IMR-90 (cell line): ENCODE measurements around the gene MRPL44. TPM values are rescaled to one million over a fixed set of nuclear protein-coding genes. Genes with fewer than 3 reads are reported as not detected.

Experiments used
- ATAC-seq: fragments of 200-7000 bp; cut with Tn5 transposase; 2 replicates; pipeline ENCODE4 v1.9.1; 2020; ENCODE audit warnings: low read depth, mild to moderate bottlenecking, moderate library complexity
- Bru-seq: library from RNA; stranded (reverse); fragments of 400-500 nt; gene quantifications from one replicate; lab custom pipeline; 2021; lab: Mats Ljungman, UMichigan
- BruChase-seq, 2 experiments: library from RNA; stranded (reverse); fragments of 400-500 nt; gene quantifications; one replicate each; lab custom pipeline; 2021; lab: Mats Ljungman, UMichigan
- BruUV-seq: library from RNA; stranded (reverse); fragments of 400-500 nt; replicated peaks from 2 replicates; lab custom pipeline; 2021; lab: Mats Ljungman, UMichigan
- CTCF ChIA-PET: fragments of 300-600 bp; formaldehyde crosslinking; extraction: SDS; loops from one replicate; lab custom pipeline; 2021; ENCODE audit warnings: antibody characterized with exemption; lab: Yijun Ruan, JAX
- POLR2A ChIA-PET: fragments of 300-600 bp; sonication (Branson Sonifier 250); formaldehyde crosslinking; loops from one replicate; lab custom pipeline; 2022; ENCODE audit warnings: antibody characterized with exemption; ENCODE audit not compliant: unreplicated experiment; lab: Charles Lee
- DNase-seq: peaks from one replicate; pipeline ENCODE4 v3.0.0; 2013
- H2AFZ ChIP-seq: replicated peaks from 2 replicates; pipeline ENCODE3; 2013; ENCODE audit warnings: low read length, mild to moderate bottlenecking; ENCODE audit not compliant: poor library complexity
- H2AK5ac ChIP-seq: 2 replicates; pipeline ENCODE4 v1.6.1; 2013; ENCODE audit warnings: low read depth, low read length, inconsistent platforms
- H2AK9ac ChIP-seq: replicated peaks from 2 replicates; pipeline ENCODE3; 2013; ENCODE audit warnings: mild to moderate bottlenecking, low read depth, low read length, moderate library complexity; ENCODE audit not compliant: poor library complexity
- H2BK120ac ChIP-seq: 2 replicates; pipeline ENCODE4 v1.6.1; 2013; ENCODE audit warnings: low read depth, low read length, inconsistent platforms
- H2BK15ac ChIP-seq: 3 replicates; pipeline ENCODE4 v1.6.1; 2013; ENCODE audit warnings: low read depth, low read length, inconsistent platforms
- H2BK20ac ChIP-seq: 2 replicates; pipeline ENCODE4 v1.6.1; 2013; ENCODE audit warnings: low read depth, mild to moderate bottlenecking, inconsistent platforms, low read length, moderate library complexity
- H2BK5ac ChIP-seq: 2 replicates; pipeline ENCODE4 v1.6.1; 2013; ENCODE audit warnings: mild to moderate bottlenecking, low read depth, low read length, inconsistent platforms; ENCODE audit not compliant: poor library complexity, severe bottlenecking
- H3K14ac ChIP-seq: replicated peaks from 2 replicates; pipeline ENCODE4 v1.6.1; 2013; ENCODE audit warnings: low read depth, low read length, inconsistent platforms
- H3K18ac ChIP-seq: 2 replicates; pipeline ENCODE4 v1.6.1; 2013; ENCODE audit warnings: low read depth, low read length, control low read depth
- H3K23ac ChIP-seq: 2 replicates; pipeline ENCODE4 v1.6.1; 2013; ENCODE audit warnings: low read depth, low read length, inconsistent platforms
- H3K27ac ChIP-seq: 2 replicates; pipeline ENCODE4 v1.5.1; 2013; ENCODE audit warnings: mild to moderate bottlenecking, control low read depth, low read length; ENCODE audit not compliant: insufficient read depth
- H3K27me3 ChIP-seq: 2 replicates; pipeline ENCODE4 v1.6.1; 2013; ENCODE audit warnings: low read length; ENCODE audit not compliant: control insufficient read depth, insufficient read depth
- H3K36me3 ChIP-seq: 2 replicates; pipeline ENCODE4 v1.6.1; 2013; ENCODE audit warnings: low read length, mixed read lengths; ENCODE audit not compliant: control insufficient read depth, insufficient read depth
- H3K4ac ChIP-seq: 2 replicates; pipeline ENCODE4 v1.6.1; 2013; ENCODE audit warnings: low read depth, low read length, inconsistent platforms
- H3K4me1 ChIP-seq: 2 replicates; pipeline ENCODE4 v1.6.1; 2013; ENCODE audit warnings: low read length, mixed read lengths; ENCODE audit not compliant: control insufficient read depth, insufficient read depth
- H3K4me2 ChIP-seq: 2 replicates; pipeline ENCODE4 v1.6.1; 2013; ENCODE audit warnings: low read depth, mild to moderate bottlenecking, control low read depth, low read length, moderate library complexity
- H3K4me3 ChIP-seq: 2 replicates; pipeline ENCODE4 v1.5.1; 2013; ENCODE audit warnings: low read depth, mild to moderate bottlenecking, control low read depth, low read length, moderate library complexity; ENCODE audit not compliant: insufficient read depth
- H3K56ac ChIP-seq: 2 replicates; pipeline ENCODE4 v1.6.1; 2013; ENCODE audit warnings: low read length, inconsistent platforms; ENCODE audit not compliant: insufficient read depth; ENCODE audit errors: extremely low read depth
- H3K79me1 ChIP-seq, 2 experiments: 2 replicates each; pipeline ENCODE4 v1.6.1; 2013; ENCODE audit warnings: low read length in 2 of 2, inconsistent platforms in 1 of 2, low read depth in 1 of 2
- H3K9ac ChIP-seq: 2 replicates; pipeline ENCODE4 v1.6.1; 2013; ENCODE audit warnings: low read depth, low read length, control low read depth
- H3K9me1 ChIP-seq: 2 replicates; pipeline ENCODE4 v1.6.1; 2013; ENCODE audit warnings: low read length, inconsistent platforms; ENCODE audit not compliant: insufficient read depth
- H3K9me3 ChIP-seq: 2 replicates; pipeline ENCODE4 v1.6.1; 2013; ENCODE audit warnings: low read length; ENCODE audit not compliant: control insufficient read depth, insufficient read depth
- H4K20me1 ChIP-seq: 2 replicates; pipeline ENCODE4 v1.6.1; 2013; ENCODE audit warnings: low read length, inconsistent platforms; ENCODE audit not compliant: insufficient read depth
- H4K5ac ChIP-seq: 2 replicates; pipeline ENCODE4 v1.6.1; 2013; ENCODE audit warnings: mild to moderate bottlenecking, low read depth, low read length, control low read depth
- H4K8ac ChIP-seq, 2 experiments: 2 replicates each; pipeline ENCODE4 v1.6.1; 2013; ENCODE audit warnings: low read depth in 2 of 2, low read length in 2 of 2, control low read depth in 1 of 2, inconsistent platforms in 1 of 2
- H4K91ac ChIP-seq: 2 replicates; pipeline ENCODE4 v1.6.1; 2013; ENCODE audit warnings: low read depth, low read length, inconsistent platforms; ENCODE audit not compliant: insufficient read depth
- BHLHE40 ChIP-seq: fragments of 150-350 bp; IDR thresholded peaks from 2 replicates; pipeline ENCODE4 v1.6.1; 2016; ENCODE audit warnings: mild to moderate bottlenecking, low read depth, low read length
- CEBPB ChIP-seq: IDR thresholded peaks from 2 replicates; pipeline ENCODE4 v1.6.1; 2012; ENCODE audit warnings: low read depth, low read length, improper control_type of control experiment
- CHD1 ChIP-seq: IDR thresholded peaks from 2 replicates; pipeline ENCODE4 v1.6.1; 2012; ENCODE audit warnings: low read depth, low read length, improper control_type of control experiment
- FOS ChIP-seq: fragments of 150-350 bp; IDR thresholded peaks from 2 replicates; pipeline ENCODE4 v1.6.1; 2016; ENCODE audit warnings: low read depth, low read length
- MAFK ChIP-seq: IDR thresholded peaks from 2 replicates; pipeline ENCODE4 v1.6.1; 2012; ENCODE audit warnings: low read depth, low read length, improper control_type of control experiment
- MAZ ChIP-seq: IDR thresholded peaks from 2 replicates; pipeline ENCODE4 v1.6.1; 2012; ENCODE audit warnings: low read depth, mild to moderate bottlenecking, low read length, improper control_type of control experiment, moderate library complexity, borderline replicate concordance
- MXI1 ChIP-seq: IDR thresholded peaks from 2 replicates; pipeline ENCODE4 v1.6.1; 2012; ENCODE audit warnings: low read depth, mild to moderate bottlenecking, low read length, moderate library complexity, borderline replicate concordance
- RAD21 ChIP-seq: IDR thresholded peaks from 2 replicates; pipeline ENCODE4 v1.6.1; 2012; ENCODE audit warnings: low read length, improper control_type of control experiment
- RFX5 ChIP-seq: IDR thresholded peaks from 2 replicates; pipeline ENCODE4 v1.8.0; 2012; ENCODE audit warnings: low read depth, mild to moderate bottlenecking, low read length, moderate library complexity
- SMC3 ChIP-seq: fragments of 150-350 bp; IDR thresholded peaks from 2 replicates; pipeline ENCODE4 v1.6.1; 2016; ENCODE audit warnings: low read depth, mild to moderate bottlenecking, antibody characterized with exemption, low read length, moderate library complexity
- WGBS, 2 experiments: methylation state at CpG; one replicate each; pipeline versions ENCODE4 v1.1.5 to v1.1.7; 2013; ENCODE audit warnings: missing lambda C conversion rate in 2 of 2; ENCODE audit not compliant: insufficient read length in 1 of 2; ENCODE audit errors: extremely low coverage in 2 of 2; 5-methylcytosine and 5-hydroxymethylcytosine counted together
- dilution Hi-C: fragments of 300-500 bp; cut with HindIII; formaldehyde crosslinking; loops from one replicate; pipeline ENCODE4 v1.14.3; 2018; ENCODE audit warnings: low sequenced_read_pairs; ENCODE audit not compliant: unreplicated experiment
- in situ Hi-C: fragments of 300-500 bp; cut with MboI; formaldehyde crosslinking; loops from 3 replicates; pipeline ENCODE4 v1.14.3; 2019; ENCODE audit warnings: low sequenced_read_pairs, inconsistent platforms, mixed read lengths
- intact Hi-C: fragments of 100-400 bp; cut with micrococcal nuclease; formaldehyde crosslinking; loops from 2 replicates; pipeline ENCODE4 v1.10.0; 2022
- long read RNA-seq: library from polyadenylated mRNA; unstranded; transcript quantifications from one replicate; pipeline ENCODE4 v2.0.0, GENCODE V29; 2021; ENCODE audit not compliant: unreplicated experiment
- polyA plus RNA-seq, 3 experiments: library from polyadenylated mRNA; depleted of rRNA; stranded (reverse); fragments of >200 nt; gene quantifications; 2 replicates each; pipeline ENCODE4 v1.2.3, GENCODE V29; 2012; ENCODE audit warnings: low replicate concordance in 1 of 3
- total RNA-seq: library from RNA; depleted of rRNA; stranded (reverse); fragments of >200 nt; gene quantifications from 2 replicates; pipeline ENCODE4 v1.2.3, GENCODE V29; 2012; rRNA removed
- TF ChIP-seq, protein P1 (sequence below): conservative IDR thresholded peaks from 2 replicates; pipeline ENCODE4 v1.5.1; 2012; ENCODE audit warnings: mild to moderate bottlenecking, low read depth, low read length, improper control_type of control experiment
- TF ChIP-seq, protein P2 (sequence below): fragments of 150-350 bp; IDR thresholded peaks from 2 replicates; pipeline ENCODE4 v1.6.1; 2016; ENCODE audit warnings: low read depth, mild to moderate bottlenecking, low read length, moderate library complexity, borderline replicate concordance

Gene MRPL44
- total RNA-seq (20.1 and 30.3 TPM in 2 replicates), polyA plus RNA-seq (2012; rRNA removed) (13.9 and 18.6 TPM in 2 replicates), Bru-seq, nascent RNA (percentile 76 among the genes with signal in this experiment), BruChase-seq, experiment 1, labeled RNA remaining after a 6-hour chase (percentile 54 among the genes with signal in this experiment), BruChase-seq, experiment 2, labeled RNA remaining after a 2-hour chase (percentile 75 among the genes with signal in this experiment)
- polyA plus RNA-seq (2012; cell fraction: cytosol; rRNA removed), result 6.0 and 8.4 TPM in 2 replicates
- polyA plus RNA-seq (2012; cell fraction: nucleus; rRNA removed; ENCODE audit: low replicate concordance), result 2.0 and 6.5 TPM in 2 replicates
- long read RNA-seq, transcript MRPL44-201 (4 exons, 1,748 nt), result major isoform, 41 of 44 reads
- long read RNA-seq, partial matches to known transcripts, result 0 of 44 reads
- long read RNA-seq, other reads (novel, unspliced or antisense), result 3 of 44 reads

DNA sequence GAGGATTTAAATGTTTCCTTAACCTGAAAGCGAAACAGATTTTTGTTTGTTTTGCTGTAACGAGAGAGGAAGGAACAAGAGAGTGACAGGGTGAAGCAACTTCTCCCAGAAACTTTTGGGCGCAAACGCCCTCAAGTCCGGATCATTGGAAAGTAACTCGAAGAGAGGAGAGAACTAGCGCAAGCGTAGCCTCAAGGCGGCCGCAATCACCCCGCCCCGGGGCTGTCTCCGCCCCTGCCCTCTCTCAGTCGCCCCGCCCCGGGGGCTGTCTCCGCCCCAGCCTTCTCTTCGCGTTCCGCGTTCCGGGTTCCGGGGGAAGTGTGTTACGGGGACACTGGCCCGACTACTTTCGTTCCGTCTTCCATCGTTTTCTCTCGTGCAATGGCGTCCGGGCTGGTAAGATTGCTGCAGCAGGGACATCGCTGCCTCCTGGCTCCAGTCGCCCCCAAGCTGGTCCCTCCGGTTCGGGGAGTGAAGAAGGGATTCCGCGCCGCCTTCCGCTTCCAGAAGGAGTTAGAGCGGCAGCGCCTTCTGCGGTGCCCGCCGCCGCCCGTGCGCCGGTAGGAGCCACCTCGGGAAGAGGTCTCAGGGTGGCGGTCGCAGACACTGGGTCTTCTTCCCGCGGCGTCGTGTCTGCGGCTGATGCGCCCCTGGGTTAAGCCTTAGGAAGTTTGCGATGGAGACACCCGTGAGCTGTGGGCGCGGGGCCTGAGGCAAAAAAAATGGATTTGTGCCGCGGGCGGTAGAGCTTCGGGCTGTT lies at the start of gene MRPL44:
TSS of gene MRPL44 (plus strand) at position 372 of the 760 bp plus-strand sequence. CDS start at position 382, 10 bp downstream.
- in situ Hi-C loops, result no loop called here
- H3K4me1 ChIP-seq, result peaks cover 5% of the 10 kb centered on the region; the same call in 1 of the 2 replicates
- no TSS peak for BruUV-seq
- no peak for TF ChIP-seq MAFK
- peak; percentile 69; the same call in 1 of the 2 replicates for TF ChIP-seq BHLHE40
- TF ChIP-seq, protein P1, sequence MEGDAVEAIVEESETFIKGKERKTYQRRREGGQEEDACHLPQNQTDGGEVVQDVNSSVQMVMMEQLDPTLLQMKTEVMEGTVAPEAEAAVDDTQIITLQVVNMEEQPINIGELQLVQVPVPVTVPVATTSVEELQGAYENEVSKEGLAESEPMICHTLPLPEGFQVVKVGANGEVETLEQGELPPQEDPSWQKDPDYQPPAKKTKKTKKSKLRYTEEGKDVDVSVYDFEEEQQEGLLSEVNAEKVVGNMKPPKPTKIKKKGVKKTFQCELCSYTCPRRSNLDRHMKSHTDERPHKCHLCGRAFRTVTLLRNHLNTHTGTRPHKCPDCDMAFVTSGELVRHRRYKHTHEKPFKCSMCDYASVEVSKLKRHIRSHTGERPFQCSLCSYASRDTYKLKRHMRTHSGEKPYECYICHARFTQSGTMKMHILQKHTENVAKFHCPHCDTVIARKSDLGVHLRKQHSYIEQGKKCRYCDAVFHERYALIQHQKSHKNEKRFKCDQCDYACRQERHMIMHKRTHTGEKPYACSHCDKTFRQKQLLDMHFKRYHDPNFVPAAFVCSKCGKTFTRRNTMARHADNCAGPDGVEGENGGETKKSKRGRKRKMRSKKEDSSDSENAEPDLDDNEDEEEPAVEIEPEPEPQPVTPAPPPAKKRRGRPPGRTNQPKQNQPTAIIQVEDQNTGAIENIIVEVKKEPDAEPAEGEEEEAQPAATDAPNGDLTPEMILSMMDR, result no peak
- TF ChIP-seq, protein P2, sequence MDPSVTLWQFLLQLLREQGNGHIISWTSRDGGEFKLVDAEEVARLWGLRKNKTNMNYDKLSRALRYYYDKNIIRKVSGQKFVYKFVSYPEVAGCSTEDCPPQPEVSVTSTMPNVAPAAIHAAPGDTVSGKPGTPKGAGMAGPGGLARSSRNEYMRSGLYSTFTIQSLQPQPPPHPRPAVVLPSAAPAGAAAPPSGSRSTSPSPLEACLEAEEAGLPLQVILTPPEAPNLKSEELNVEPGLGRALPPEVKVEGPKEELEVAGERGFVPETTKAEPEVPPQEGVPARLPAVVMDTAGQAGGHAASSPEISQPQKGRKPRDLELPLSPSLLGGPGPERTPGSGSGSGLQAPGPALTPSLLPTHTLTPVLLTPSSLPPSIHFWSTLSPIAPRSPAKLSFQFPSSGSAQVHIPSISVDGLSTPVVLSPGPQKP, result no peak
- no peak for TF ChIP-seq RFX5
- TF ChIP-seq MXI1, result 0 out of 2 replicates have a peak, but pooled peaks have one; percentile 11
- peak; percentile 80; the same call in 1 of the 2 replicates for TF ChIP-seq CHD1
- peak; percentile 99 for TF ChIP-seq MAZ
- TF ChIP-seq SMC3, result 0 out of 2 replicates have a peak, but pooled peaks have one; percentile 24
- peak; percentile 44 for TF ChIP-seq FOS
- no peak for TF ChIP-seq RAD21
- TF ChIP-seq CEBPB, result peak; percentile 67

More for the DNA sequence above, at the start of gene MRPL44:
- Histone ChIP-seq H3K36me3 (peaks cover 5% of the 10 kb centered on the region), H3K4ac (peak within 1 kb of the TSS; percentile 73), H4K5ac (peak within 1 kb of the TSS; percentile 73), H3K9me1 (peaks cover 3% of the 10 kb centered on the region; the same call in 1 of the 2 replicates), H4K91ac (peak within 1 kb of the TSS; percentile 74), H3K9ac (peak within 1 kb of the TSS; percentile 87), H4K20me1 (peaks cover 11% of the 10 kb centered on the region), H3K14ac (peak within 1 kb of the TSS; percentile 82), H3K27ac (peak within 1 kb of the TSS; percentile 89), H3K18ac (peak within 1 kb of the TSS; percentile 47), H3K56ac (peak within 1 kb of the TSS; percentile 77), H3K9me3 (no peaks in the 10 kb centered on the region), H2BK5ac (peak within 1 kb of the TSS; percentile 87), H3K79me1 (peaks cover 8 to 27% of the 10 kb centered on the region in 2 experiments), H2BK15ac (no peak within 1 kb of the TSS), H3K4me2 (peak within 1 kb of the TSS; percentile 78), H2BK120ac (peak within 1 kb of the TSS; percentile 68), H3K4me3 (peak within 1 kb of the TSS; percentile 86), H3K23ac (peak within 1 kb of the TSS; percentile 87), H2BK20ac (peak within 1 kb of the TSS; percentile 59; the same call in 1 of the 2 replicates), H4K8ac (peak within 1 kb of the TSS; percentile 54 to 99), H2AK5ac (peak within 1 kb of the TSS; percentile 78; the same call in 1 of the 2 replicates), H3K27me3 (no peaks in the 10 kb centered on the region), H2AK9ac (peak within 1 kb of the TSS; percentile 82), H2AFZ (peak within 1 kb of the TSS; percentile 98)
- peak; percentile 93 for DNase-seq
- WGBS, 2 experiments, result 0% methylated on average over 12 of the region's 65 CpGs; no CpG with 5 or more reads in 1 of the 2 experiments
- dilution Hi-C loops, result no loop called here
- CTCF ChIA-PET, result no interaction called here
- intact Hi-C loops, result no loop called here
- peak; percentile 100 for ATAC-seq
- POLR2A ChIA-PET, result no interaction called here
